Karpas-422 (cell line): ENCODE results near the gene DNM2. TPM values are rescaled to one million over a fixed set of nuclear protein-coding genes. Genes with fewer than 3 reads are reported as not detected.

Experiments
- DNase-seq: peaks from one replicate; pipeline ENCODE4 v3.0.0-alpha.2; 2015
- H2AFZ ChIP-seq: fragments of 200-600 bp; sonication (generic); 2 replicates; pipeline ENCODE4 v1.6.1; 2014; ENCODE audit warnings: antibody characterized with exemption, low read length, mixed read lengths
- H3K27ac ChIP-seq: fragments of 200-600 bp; sonication (generic); 2 replicates; pipeline ENCODE4 v1.5.1; 2014; ENCODE audit warnings: mild to moderate bottlenecking, low read length, moderate library complexity
- H3K27me3 ChIP-seq: fragments of 200-600 bp; sonication (generic); 2 replicates; pipeline ENCODE4 v1.6.1; 2014; ENCODE audit warnings: low read length, mixed read lengths
- H3K36me3 ChIP-seq: fragments of 200-600 bp; sonication (generic); 2 replicates; pipeline ENCODE4 v1.6.1; 2014; ENCODE audit warnings: low read length, mixed read lengths; ENCODE audit not compliant: insufficient read depth
- H3K4me1 ChIP-seq: fragments of 200-600 bp; sonication (generic); 2 replicates; pipeline ENCODE4 v1.6.1; 2014; ENCODE audit warnings: mild to moderate bottlenecking, low read length, mixed read lengths
- H3K4me2 ChIP-seq: fragments of 200-600 bp; sonication (generic); 2 replicates; pipeline ENCODE4 v1.6.1; 2014; ENCODE audit warnings: low read length, low read depth, mild to moderate bottlenecking; ENCODE audit not compliant: poor library complexity, severe bottlenecking
- H3K4me3 ChIP-seq: fragments of 200-600 bp; sonication (generic); 2 replicates; pipeline ENCODE4 v1.5.1; 2014; ENCODE audit warnings: mild to moderate bottlenecking, antibody characterized with exemption, low read length, mixed read lengths
- H3K79me2 ChIP-seq: fragments of 200-600 bp; sonication (generic); 2 replicates; pipeline ENCODE4 v1.6.1; 2014; ENCODE audit warnings: mild to moderate bottlenecking, low read length, mixed read lengths
- H3K9ac ChIP-seq: fragments of 200-600 bp; sonication (generic); 2 replicates; pipeline ENCODE4 v1.6.0; 2014; ENCODE audit warnings: low read length
- H3K9me2 ChIP-seq: fragments of 200-600 bp; sonication (generic), shearing (Covaris generic); replicated peaks from 2 replicates; pipeline ENCODE4 v1.6.0; 2014; ENCODE audit warnings: mild to moderate bottlenecking, low read length, moderate library complexity; ENCODE audit not compliant: insufficient read depth
- H3K9me3 ChIP-seq: fragments of 300-700, 200-600 bp; sonication (generic); 2 replicates; pipeline ENCODE4 v1.6.1; 2014; ENCODE audit warnings: low read length, mixed read lengths
- H4K20me1 ChIP-seq: fragments of 200-600 bp; sonication (generic); 2 replicates; pipeline ENCODE4 v1.6.1; 2014; ENCODE audit warnings: mild to moderate bottlenecking, antibody characterized with exemption, low read length, low read depth; ENCODE audit not compliant: insufficient read depth
- total RNA-seq: library from RNA; depleted of rRNA; stranded (reverse); fragments of >200 nt; shearing (Covaris generic); gene quantifications from 2 replicates; pipeline ENCODE4 v1.2.3, GENCODE V29; 2014; ENCODE audit warnings: low replicate concordance

The DNM2 gene
- total RNA-seq, 1 experiment from 2014 or later, result 91.1 TPM

GRCh38 chr19:10846500-10847202 lies 128.8 kb downstream of the DNM2 start:
- no peaks in the 10 kb centered on the region for H3K9me3 ChIP-seq
- H3K36me3 ChIP-seq, result no peaks in the 10 kb centered on the region
- peaks cover 6% of the 10 kb centered on the region; the same call in 1 of the 2 replicates for H3K4me1 ChIP-seq
- H3K4me3 ChIP-seq, result no peak overlapping the region
- H4K20me1 ChIP-seq, result no peaks in the 10 kb centered on the region
- no peak overlapping the region for H2AFZ ChIP-seq
- 0 out of 2 replicates have a peak, but pooled peaks cover 3% of the 10 kb centered on the region for H3K27me3 ChIP-seq
- no peak overlapping the region for H3K27ac ChIP-seq
- H3K4me2 ChIP-seq, result no peak overlapping the region
- H3K79me2 ChIP-seq, result no peaks in the 10 kb centered on the region
- H3K9me2 ChIP-seq, result no peaks in the 10 kb centered on the region
- H3K9ac ChIP-seq, result no peak overlapping the region
- no peak for DNase-seq

GRCh38 chr19:10848230-10848856 lies 130.5 kb downstream of the DNM2 start, which contains the start of gene C19orf38:
TSS of gene C19orf38 (plus strand) at chr19:10848415. CDS start at chr19:10848509, 94 bp downstream.
- H2AFZ ChIP-seq, result peak within 1 kb of the TSS; percentile 30; the same call in 1 of the 2 replicates
- H3K9me2 ChIP-seq, result no peaks in the 10 kb centered on the region
- no peak within 1 kb of the TSS for H3K4me3 ChIP-seq
- peak within 1 kb of the TSS; percentile 38 for H3K9ac ChIP-seq
- 0 out of 2 replicates have a peak, but pooled peaks cover 3% of the 10 kb centered on the region for H3K27me3 ChIP-seq
- DNase-seq, result no peak
- no peak within 1 kb of the TSS for H3K27ac ChIP-seq
- no peaks in the 10 kb centered on the region for H3K9me3 ChIP-seq
- no peaks in the 10 kb centered on the region for H3K36me3 ChIP-seq
- peaks cover 6% of the 10 kb centered on the region; the same call in 1 of the 2 replicates for H3K4me1 ChIP-seq
- H4K20me1 ChIP-seq, result no peaks in the 10 kb centered on the region
- H3K4me2 ChIP-seq, result no peak within 1 kb of the TSS
- no peaks in the 10 kb centered on the region for H3K79me2 ChIP-seq

- Histone ChIP-seq H3K4me2 (no peak overlapping the region), H3K36me3 (no peaks in the 10 kb centered on the region), H3K79me2 (no peaks in the 10 kb centered on the region), H2AFZ (no peak overlapping the region), H4K20me1 (no peaks in the 10 kb centered on the region), H3K9me3 (no peaks in the 10 kb centered on the region), H3K9me2 (no peaks in the 10 kb centered on the region), H3K4me3 (no peak overlapping the region), H3K9ac (no peak overlapping the region), H3K27me3 (0 out of 2 replicates have a peak, but pooled peaks cover 3% of the 10 kb centered on the region), H3K4me1 (peaks cover 6% of the 10 kb centered on the region; the same call in 1 of the 2 replicates), H3K27ac (no peak overlapping the region)
- no peak for DNase-seq
These were observed 132.8 kb downstream of the DNM2 start for GRCh38 chr19:10850631-10851030.

GRCh38 chr19:10852098-10852800 lies 134.4 kb downstream of the DNM2 start:
- Histone ChIP-seq H3K79me2 (no peaks in the 10 kb centered on the region), H2AFZ (no peak overlapping the region), H3K9me3 (no peaks in the 10 kb centered on the region), H3K4me3 (no peak overlapping the region), H3K27me3 (no peaks in the 10 kb centered on the region), H3K4me1 (peaks cover 6% of the 10 kb centered on the region; the same call in 1 of the 2 replicates), H3K9me2 (no peaks in the 10 kb centered on the region), H3K4me2 (no peak overlapping the region), H3K27ac (no peak overlapping the region), H3K36me3 (no peaks in the 10 kb centered on the region), H4K20me1 (no peaks in the 10 kb centered on the region), H3K9ac (no peak overlapping the region)
- no peak for DNase-seq

- H2AFZ ChIP-seq, result no peak overlapping the region
- no peaks in the 10 kb centered on the region for H4K20me1 ChIP-seq
- DNase-seq, result no peak
- no peaks in the 10 kb centered on the region for H3K79me2 ChIP-seq
- H3K27ac ChIP-seq, result no peak overlapping the region
- peaks cover 6% of the 10 kb centered on the region; the same call in 1 of the 2 replicates for H3K4me1 ChIP-seq
- H3K9me3 ChIP-seq, result no peaks in the 10 kb centered on the region
- no peak overlapping the region for H3K9ac ChIP-seq
- no peaks in the 10 kb centered on the region for H3K36me3 ChIP-seq
- no peaks in the 10 kb centered on the region for H3K9me2 ChIP-seq
- no peaks in the 10 kb centered on the region for H3K27me3 ChIP-seq
- no peak overlapping the region for H3K4me3 ChIP-seq
- H3K4me2 ChIP-seq, result no peak overlapping the region
These were observed 135.1 kb downstream of the DNM2 start for GRCh38 chr19:10852941-10853340.

- Histone ChIP-seq H3K9ac (no peak overlapping the region), H3K4me1 (peaks cover 3% of the 10 kb centered on the region), H2AFZ (no peak overlapping the region), H3K27ac (no peak overlapping the region), H3K4me3 (no peak overlapping the region), H3K36me3 (no peaks in the 10 kb centered on the region), H3K9me2 (no peaks in the 10 kb centered on the region), H3K9me3 (no peaks in the 10 kb centered on the region), H3K79me2 (no peaks in the 10 kb centered on the region), H3K27me3 (no peaks in the 10 kb centered on the region), H4K20me1 (no peaks in the 10 kb centered on the region), H3K4me2 (no peak overlapping the region)
- no peak for DNase-seq
These were observed 136.6 kb downstream of the DNM2 start for GRCh38 chr19:10854350-10855089.

GRCh38 chr19:10855879-10856522 lies 138.1 kb downstream of the DNM2 start:
- Histone ChIP-seq H3K9me2 (no peaks in the 10 kb centered on the region), H3K9ac (no peak overlapping the region), H3K4me2 (no peak overlapping the region), H4K20me1 (no peaks in the 10 kb centered on the region), H3K36me3 (no peaks in the 10 kb centered on the region), H3K27ac (no peak overlapping the region), H3K4me1 (peaks cover 3% of the 10 kb centered on the region), H2AFZ (0 out of 2 replicates have a peak overlapping the region, but pooled peaks have one; percentile 62), H3K79me2 (no peaks in the 10 kb centered on the region), H3K4me3 (no peak overlapping the region), H3K9me3 (no peaks in the 10 kb centered on the region), H3K27me3 (no peaks in the 10 kb centered on the region)
- DNase-seq, result peak; percentile 84
